ENCODE measurements around the gene CDYL2.

CDYL2 gene

DNA sequence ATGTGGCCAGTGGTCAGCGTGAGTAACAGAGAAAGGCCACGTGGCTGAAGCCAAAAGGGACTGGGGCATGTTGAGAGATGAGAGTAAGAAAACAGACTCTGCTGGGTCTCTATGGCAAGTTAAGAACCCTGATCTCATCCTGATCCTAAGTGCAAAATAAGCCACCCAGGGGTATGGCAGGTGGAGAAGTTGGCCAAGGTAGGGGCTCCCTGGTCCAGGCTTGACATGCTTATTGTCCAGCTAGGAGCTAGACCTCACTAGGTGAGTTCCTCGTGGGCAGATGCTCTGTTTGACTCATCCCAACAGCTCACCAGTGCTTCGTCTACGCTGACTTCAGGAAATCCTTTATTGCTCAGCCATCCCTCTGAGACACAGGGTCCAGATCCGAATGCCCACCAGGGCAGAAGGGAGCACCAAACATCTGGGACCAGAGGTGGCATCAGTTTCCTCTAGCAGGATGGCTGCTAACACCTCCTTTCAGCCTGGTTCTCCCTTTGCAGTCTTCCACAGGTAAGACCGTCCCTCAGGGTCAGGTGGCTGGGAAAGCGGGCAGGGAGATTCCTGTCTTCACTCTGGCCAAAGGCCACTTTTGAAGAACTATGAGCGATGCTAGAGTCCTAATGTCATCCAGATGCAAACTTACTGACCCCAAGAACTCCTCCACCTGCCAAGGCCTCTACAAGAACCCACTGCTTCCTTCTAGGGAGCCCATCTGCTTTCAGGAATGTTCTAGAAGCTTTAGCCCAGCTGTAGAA lies 99.5 kb downstream of the CDYL2 start:
- no peak for DNase-seq (ENCODE audit: low read depth in 2 of 2)

DNA sequence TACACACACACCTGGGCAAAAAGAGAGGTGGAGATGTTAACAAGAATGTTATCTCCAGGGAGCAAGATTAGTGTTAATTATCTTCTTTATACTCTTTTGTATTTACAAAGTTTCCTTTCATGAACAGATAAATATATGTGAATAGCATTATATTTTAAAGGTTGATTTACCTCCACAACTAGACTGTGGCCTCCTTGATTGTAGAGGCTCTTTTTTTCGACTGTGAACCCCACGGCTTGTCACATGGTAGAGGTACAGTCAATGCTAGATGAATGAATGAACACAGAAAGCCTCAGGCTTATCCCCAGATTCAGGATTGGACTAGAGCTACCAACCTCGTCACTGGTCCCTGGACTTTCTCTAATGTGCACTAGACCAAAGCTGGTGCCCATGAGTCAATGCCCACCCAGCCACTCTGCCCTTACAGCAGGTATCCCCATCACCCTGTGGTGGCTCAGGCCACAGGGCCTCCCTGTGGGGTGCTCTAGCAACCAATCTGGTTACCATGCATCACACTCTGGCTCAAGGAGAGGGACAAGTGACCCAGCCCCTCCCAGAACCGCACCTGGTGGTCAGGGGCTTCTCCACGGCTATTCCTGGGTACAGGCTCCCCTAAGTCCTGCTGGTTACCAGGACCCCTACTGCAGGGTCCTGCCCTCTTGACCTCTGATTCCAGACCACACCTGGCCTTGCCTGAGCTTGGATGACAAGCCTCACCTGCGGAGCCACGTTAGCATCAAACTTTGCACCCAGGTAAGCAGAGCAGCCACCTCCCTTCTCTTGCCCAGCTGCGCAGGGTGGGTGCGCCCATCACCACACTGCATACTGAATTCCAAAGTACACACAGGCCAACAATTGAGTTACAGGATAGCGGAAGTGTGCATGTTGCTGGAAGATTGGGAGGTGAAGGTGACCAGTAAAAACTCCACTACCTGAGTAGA lies 101.0 kb downstream of the CDYL2 start:
- no peak for DNase-seq (ENCODE audit: low read depth in 2 of 2)

DNA sequence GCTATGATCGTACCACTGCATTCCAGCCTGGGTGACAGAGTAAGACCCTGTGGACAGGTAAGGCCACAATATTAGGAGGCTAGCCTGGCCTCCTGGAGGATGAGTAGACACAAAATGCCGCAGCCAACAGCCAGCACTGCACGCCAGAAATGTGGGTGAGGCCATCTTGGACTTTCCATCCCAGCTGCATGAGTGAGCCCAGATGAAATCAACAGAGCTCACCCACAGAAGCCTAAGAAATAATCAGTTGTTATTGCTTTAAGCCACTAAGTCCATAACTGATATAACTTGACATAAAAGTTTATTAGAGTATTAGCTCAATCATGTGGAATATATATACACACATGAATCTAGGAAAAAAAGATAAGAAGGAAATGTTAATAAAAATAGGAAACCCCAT lies 101.7 kb downstream of the CDYL2 start:
- no peak for DNase-seq (ENCODE audit: low read depth in 2 of 2)

DNA sequence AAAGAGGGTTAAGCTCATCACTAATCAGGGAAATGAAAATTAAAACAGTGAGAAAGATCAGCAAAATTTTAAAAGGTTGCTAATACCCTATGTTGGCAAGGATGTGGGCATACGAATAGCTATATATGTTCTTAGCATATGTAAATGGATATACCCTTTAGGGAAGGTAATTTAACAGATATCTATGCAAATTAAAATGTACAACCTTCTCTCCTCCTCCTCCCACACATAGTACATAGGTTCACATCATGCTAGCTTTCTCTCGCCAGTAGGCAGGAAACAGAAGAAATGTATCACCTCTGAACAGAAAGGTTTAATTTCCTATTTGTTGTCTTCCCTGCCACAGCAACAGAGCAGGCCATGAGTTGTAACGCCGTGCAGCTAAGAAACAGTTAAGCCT lies 103.8 kb downstream of the CDYL2 start:
- no peak for DNase-seq (ENCODE audit: low read depth in 2 of 2)

DNA sequence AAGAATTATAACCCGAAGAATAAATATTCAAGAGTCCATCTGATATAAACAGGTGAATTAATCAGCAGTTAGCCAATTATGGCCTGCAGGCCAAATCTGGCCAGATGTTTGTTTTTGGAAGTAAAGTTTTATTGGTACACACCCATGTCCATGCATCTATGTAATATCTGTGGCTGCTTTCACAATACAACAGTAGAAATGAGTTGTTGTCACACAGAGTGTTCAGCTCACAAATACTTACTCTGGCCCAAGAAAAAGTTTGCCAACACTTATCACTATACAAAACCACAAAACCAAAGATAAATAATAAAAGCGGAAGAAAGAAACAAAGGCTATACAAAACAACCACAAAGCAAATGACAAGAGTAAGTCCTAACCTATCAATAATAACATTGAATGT lies 109.4 kb downstream of the CDYL2 start:
- no peak for DNase-seq (ENCODE audit: low read depth in 2 of 2)

DNA sequence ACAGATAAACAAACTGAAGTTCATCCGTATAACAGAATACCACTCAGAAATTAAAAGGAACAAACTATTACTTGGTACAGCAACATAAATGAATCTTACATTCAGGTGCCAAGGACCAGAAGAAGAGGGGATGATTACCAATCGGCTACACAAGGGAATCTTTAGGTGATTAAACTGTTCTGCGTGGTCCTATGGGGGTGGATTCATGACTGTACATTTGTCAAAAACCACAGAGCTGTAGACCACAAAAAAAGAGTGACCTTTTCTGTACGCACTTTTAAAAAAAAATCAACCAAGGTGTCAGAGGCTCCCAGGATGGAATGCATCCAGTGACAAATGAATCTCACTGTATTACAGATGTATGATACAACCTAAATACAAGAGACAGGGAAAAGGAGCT lies 110.8 kb downstream of the CDYL2 start:
- peak in 1 of 2 donors; percentile 25 for DNase-seq (ENCODE audit: low read depth in 2 of 2)

DNA sequence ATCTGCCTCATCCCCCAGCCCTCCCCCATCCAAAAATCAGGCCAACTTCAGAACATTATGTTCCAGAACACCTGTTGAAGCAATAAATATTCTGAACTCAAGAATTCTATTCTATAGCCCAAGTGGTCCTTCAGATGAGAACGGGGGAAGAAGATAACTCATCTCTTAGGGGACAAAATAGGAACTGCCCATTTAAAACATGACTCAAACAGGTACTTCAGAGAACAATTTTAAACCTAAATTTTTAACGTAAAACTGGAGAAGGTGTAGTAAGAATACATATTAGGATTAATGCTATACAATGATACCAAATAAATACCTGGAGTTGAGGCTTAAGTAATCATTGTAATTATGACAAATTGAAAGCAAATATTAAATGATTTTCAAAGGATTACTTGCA lies 112.1 kb downstream of the CDYL2 start:
- DNase-seq (ENCODE audit: low read depth in 2 of 2): no peak

DNA sequence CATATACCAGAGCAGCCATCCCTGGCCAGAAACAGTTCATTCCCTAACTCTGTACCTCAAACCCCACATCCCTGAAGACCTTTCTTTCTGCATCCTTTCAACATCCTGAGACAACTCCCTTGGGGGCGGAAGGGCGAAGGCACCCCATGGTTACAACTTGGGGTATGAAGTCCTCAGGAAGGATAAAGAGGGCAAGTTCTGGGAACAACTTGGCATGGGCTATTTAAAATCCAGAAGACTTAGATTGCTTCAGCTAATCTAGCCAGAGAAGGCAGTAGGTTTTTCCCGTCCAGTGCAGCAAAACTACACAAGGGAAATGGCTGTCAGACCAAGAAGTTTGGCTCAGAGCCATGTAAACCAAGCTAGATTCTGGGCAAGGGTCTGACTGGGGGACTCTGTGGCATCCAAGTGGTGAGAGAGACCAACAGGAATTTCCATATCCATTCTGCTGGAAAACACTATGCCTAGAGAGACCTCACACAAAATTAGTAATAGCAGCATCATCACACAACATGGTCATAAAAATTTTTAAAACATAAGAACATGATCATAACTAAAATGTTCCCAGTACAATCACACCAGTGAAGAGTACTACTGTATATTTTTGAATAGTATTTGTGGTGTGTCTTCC lies 113.2 kb downstream of the CDYL2 start:
- DNase-seq (ENCODE audit: low read depth in 2 of 2): no peak

DNA sequence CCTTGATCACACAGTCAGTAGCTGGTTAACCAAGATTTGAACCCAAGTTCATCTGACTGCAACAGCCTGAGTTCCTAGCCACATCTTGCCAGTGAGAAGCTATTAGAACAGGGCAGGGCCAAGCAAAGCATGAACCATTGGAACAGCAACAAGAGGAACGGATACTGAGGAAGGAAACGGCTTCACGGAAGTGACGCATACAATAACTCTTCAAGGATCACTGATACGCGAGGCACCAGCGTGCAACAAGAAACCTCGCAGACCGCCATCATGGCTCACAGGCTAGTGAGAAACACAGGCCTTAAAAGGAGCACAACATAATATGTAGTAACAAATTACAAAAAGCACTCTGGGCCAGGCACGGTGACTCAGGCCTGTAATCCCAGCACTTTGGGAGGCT lies 114.9 kb downstream of the CDYL2 start:
- no peak for DNase-seq (ENCODE audit: low read depth in 2 of 2)

DNA sequence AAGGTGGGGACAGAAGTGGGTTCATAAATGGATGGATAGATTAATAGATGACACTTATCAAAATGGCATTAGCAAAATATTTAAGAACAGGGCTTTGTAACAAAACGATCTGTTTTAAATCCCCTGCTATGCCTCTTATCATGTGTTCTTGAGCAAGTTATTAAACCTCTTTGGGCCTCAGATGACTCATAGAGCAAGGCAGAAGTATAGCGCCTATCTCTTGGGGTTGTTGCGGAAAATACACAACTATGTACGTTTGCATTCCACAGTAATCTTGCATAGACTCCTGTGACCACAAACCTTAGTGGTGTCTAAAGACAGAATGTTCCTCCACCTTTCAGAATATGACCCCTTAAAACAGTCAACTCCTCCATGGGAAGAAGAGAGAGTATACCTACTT lies 116.8 kb downstream of the CDYL2 start:
- DNase-seq (ENCODE audit: low read depth in 2 of 2): no peak

DNA sequence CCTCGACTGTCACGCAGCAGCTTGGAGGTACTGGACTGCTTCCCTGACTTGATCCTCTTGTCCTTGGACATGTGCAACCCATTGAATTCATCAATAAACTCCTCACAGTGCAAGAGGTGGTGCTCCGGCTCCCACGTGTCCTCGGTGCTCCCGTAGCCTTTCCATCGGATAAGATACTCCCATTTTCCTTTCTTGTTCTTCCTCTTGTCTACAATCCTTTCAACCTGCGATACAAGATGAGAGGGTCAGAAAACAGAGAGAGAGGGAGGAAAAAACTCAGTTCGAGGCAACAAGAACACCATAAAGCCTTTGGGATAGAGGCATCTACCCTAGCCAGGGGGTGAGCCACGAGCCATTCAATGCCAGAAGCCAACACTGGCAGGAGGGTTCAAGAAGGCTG lies 119.5 kb downstream of the CDYL2 start:
- DNase-seq (ENCODE audit: low read depth in 2 of 2): no peak

DNA sequence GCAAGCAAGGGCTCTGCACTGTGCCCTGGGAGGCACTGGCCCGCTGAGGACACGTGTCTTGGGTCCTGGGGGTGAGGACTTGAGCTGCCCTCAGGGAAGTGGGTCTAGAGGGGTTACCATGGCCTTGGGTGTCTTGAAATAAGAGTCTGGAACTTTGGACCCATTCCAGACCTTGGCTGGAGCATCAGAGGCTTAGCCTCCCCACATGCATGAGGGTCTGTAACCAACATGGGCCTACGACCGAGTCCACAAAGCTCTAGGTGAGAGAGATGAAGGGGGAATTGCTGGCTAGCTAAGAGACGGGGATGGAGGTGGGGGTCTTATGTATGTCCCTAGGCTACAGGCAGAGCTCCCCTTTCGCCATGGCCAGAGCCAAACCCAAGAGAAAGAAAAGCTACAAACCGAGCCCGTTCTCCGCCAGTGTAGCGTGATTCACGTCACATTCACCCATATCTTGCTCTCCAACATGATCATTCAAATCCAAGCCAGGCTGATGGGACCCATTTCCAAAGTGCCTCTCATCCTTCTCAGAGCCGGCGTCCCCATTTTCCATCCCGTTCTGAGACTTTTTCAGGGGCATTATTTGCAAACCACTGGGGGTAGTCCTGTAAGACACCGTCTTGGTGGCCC lies 120.1 kb downstream of the CDYL2 start:
- no peak for DNase-seq (ENCODE audit: low read depth in 2 of 2)

DNA sequence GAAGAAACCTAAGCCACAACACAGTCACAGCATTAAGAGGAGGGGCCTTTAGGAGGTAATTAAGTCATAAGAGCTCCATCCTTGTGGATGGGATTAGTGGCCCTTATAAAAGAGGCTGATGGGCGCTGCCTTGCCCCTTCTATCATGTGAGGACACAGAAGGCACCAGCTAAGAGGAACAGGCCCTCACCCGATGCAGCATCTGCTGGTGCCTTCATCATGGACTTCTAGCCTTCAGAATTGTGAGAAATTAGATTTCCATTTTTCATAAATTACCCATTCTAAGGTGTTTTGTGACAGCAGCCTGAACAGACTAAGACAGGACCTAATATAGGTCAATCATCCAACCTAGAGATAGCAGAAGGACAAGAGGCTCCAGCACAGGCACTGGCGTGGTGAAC lies 120.8 kb downstream of the CDYL2 start:
- no peak for DNase-seq (ENCODE audit: low read depth in 2 of 2)

DNA sequence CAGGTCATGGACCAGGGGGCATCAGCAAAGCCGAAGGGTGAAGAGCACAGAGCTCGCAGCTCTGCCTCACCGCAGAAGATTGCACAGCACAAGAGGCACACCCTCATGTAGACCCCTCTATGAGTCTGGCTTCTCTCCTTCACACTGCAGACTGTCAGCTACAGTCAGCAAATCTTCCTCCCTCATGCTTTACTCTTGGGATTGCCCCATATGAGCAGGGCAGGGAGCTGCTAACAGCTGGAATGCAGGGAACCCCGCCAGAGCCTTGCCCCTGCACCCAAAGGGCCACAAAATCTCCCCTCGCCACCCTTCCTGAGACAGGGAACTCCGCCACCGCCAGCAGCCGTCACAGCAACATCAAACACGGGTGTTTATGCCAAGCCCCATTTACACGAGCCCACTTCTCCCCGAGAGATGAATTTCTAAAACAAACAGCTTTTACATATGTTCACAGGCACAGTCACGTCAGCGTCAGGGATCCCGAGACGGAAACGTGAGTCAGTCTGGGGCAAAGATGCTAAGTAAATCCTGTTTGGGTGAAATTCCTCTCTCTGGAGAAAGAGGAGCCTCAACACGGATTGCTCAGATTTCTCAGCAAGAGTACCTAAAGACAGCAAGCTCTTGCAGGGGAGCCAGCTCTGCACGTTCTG lies 121.9 kb downstream of the CDYL2 start:
- no peak for DNase-seq (ENCODE audit: low read depth in 2 of 2)

DNA sequence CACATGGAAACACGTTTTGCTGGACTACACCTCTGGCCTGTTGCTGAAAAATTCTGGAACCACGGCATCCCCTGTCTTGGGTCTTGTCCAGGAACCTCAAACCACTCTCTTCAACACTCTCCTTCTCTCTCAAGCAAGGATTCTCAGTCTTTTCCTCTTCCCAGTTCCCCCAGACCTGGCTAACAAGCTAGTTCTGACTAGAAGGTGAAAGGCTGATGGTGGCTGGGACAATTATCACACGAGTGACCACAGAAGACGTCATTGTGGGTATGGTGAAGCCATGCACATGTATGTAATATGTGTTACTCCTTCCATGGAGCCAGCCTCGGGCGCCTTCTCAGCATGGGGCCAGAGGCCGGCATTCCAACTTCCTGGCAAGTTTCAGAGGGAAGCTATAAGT lies 123.0 kb downstream of the CDYL2 start:
- DNase-seq (ENCODE audit: low read depth in 2 of 2): no peak

DNA sequence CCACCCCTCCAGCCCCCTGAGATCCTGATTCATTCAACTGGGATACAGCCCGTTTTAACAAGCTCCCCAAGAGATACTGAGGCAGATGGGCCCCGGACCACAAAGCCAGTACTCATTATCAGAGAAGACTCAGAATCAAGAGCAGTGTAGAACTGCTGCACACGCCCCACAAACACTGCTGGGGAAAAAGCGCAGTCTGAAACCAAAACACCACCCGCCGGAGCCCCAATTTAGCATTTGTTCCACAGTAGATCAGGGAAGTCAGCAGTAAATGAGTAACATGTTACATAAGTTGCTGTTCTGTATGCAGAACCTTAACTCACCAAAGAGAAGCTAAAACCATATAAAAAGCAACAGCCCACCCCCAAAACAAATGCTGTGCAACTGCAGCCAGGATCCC lies 123.6 kb downstream of the CDYL2 start:
- no peak for DNase-seq (ENCODE audit: low read depth in 2 of 2)

DNA sequence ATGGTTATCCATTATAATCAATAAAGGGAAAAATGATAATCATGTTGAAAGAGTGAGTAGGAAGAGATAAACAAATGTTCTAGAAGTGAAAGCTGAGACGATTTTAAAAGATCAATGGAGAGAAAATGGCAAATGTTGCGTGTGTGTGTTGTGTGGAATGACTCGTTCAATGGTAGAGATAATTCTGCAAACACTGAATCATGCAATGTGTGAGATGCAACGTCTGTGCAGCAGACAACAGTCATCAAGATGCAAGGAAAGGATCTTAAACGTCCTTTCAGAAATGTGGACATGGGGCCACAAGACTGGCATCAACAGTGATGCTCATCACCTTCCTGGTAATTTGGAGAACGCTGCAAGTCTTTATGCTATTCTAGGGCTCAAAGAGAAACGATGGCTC lies 124.4 kb downstream of the CDYL2 start:
- DNase-seq (ENCODE audit: low read depth in 2 of 2): no peak

DNA sequence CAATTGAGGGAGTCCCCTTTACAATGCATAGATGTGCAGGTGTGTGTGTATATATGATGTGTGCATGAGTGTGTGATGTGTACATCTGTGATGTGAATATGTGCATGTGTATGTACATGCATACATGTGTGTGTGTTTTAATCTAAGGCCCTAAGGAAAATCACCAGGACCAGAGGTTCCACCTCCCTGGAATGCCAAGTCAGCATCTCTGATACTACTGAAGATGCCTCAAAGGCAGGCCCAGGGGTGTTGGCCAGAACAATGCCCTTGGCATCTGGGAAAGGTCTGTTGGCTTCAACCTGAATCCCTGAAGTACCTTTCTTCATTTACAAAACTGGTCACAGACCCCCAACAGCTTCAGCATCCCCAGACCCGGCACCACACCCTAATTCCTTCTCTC lies 129.5 kb downstream of the CDYL2 start:
- no peak for DNase-seq (ENCODE audit: low read depth in 2 of 2)

DNA sequence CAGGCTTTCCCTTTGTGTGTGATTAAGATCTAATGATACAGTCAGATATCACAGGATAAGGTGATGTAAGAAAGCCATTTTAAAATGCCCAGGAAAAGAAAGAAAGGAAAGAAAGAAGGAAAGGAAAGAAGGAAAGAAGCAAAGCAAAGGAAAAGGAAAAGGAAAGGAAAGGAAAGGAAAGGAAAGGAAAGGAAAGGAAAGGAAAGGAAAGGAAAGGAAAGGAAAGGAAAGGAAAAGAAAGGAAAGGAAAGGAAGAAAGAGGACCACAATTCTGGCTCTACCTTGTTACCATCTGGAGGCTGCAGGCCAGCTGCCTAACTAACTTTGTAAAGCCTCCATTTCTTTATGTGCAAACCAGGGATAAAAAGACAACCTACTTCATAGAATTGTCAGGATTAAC lies 132.0 kb downstream of the CDYL2 start:
- DNase-seq (ENCODE audit: low read depth in 2 of 2): no peak

DNA sequence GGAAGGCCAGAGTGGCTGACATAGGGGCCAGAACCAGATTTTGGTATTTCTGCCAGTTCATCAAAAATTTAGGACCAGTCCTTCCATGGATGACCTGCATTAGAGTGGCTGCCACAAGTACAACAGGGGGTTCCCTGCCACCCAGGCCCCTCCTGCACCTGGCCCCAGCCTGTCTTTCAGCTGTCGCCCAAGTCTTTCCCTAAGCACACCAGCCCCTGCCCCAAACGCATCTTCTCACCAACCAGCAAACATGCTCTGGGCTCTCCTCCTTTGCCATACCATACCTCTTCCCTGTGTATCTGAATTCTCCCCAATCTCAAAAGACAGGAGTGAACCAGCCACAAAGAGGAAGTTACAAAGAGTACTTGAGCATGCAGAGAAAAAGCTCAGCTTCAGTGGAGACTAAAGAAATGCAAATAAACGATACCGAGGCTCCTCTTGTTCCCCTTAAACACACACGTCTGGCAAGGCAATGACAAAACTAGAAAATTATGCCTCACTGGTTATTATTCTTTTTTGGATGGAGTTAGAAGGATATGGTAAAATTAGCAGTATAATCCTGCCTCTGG lies 133.0 kb downstream of the CDYL2 start:
- no peak for DNase-seq (ENCODE audit: low read depth in 2 of 2)

DNA sequence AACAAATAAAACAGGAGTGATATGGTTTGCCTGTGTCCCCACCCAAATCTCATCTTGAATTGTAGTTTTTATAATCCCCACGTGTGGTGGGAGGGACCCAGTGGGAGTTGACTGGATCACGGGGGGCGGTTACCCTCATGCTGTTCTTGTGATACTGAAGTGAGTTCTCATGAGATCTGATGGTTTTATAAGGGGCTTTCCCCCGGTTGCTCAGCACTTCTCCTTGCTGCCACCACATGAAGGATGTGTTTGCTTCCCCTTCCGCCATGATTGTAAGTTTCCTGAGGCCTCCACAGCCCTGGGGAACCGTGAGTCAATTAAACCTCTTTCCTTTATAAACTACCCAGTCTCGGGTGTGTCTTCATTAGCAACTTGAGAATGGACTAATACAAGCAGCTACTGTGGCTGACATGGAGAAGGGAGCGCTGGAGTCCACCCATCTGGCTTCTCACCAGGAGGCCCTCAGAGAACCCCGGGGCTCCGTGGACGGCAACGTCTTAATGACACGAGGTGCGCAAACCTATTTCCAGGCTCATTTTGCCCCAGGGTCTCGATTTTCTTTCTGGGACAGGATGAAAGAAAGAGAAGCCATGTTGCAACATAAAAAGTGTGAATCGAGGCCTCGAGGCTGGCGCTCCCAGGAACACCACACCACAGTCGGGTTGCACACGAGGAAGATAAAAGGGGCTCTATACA lies 134.1 kb downstream of the CDYL2 start:
- DNase-seq (ENCODE audit: low read depth in 2 of 2): no peak

Data from stimulated activated CD4-positive, alpha-beta T cell treated with anti-CD3 and anti-CD28 coated beads, Interleukin-4, amount 100 ng/mL, for 48 hours (primary cell).